Loucy (cell line): ENCODE results near the gene SLAIN2.

Experiments
- CTCF ChIP-seq: fragments of 200-600 bp; sonication (generic); conservative IDR thresholded peaks from 2 replicates; pipeline ENCODE4 v1.5.1; 2014; ENCODE audit warnings: mild to moderate bottlenecking, antibody characterized with exemption, low read length
- EZH2phosphoT487 ChIP-seq: fragments of 200-600 bp; IDR thresholded peaks from 2 replicates; pipeline ENCODE4 v1.6.1; 2018; ENCODE audit warnings: antibody characterized with exemption, mild to moderate bottlenecking, moderate library complexity, borderline replicate concordance

GRCh38 chr4:48340965-48341775 lies at the start of gene SLAIN2:
- TF ChIP-seq CTCF (peak; percentile 29), EZH2phosphoT487 (no peak)
